Measurements from ENCODE around the gene SYNPO2. TPM values are rescaled to one million over a fixed set of nuclear protein-coding genes. Genes with fewer than 3 reads are reported as not detected.

The SYNPO2 gene
- polyA plus RNA-seq, 1 donor (not counting 4 experiments of a cell fraction or from before 2014, with no cell fraction given) = 0.34 TPM

DNA sequence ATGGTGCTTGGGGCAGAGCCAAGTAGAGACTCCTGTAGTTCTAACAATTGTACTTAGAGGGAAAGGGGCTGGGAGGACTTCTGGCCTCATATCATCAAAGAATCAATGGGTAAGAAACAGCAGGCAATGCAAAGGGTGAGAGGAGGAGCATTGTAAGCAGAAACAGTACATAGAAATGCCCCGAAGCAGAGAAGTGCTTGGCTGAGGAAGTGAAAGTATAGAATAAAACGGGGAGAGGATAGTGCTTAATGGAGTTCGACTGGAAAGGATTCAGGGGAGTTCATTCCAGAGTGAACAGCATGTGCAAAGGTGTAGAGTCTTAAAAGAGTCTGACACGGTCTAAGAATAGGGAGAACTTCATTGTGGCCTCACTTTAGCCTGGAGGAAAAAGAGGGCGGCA, 103.0 kb downstream of the SYNPO2 start:
- Histone ChIP-seq H3K9me1 (ENCODE audit: control insufficient read depth, extremely low read depth, insufficient read depth, low read length) (no peaks in the 10 kb centered on the region), H3K27me3 (ENCODE audit: control insufficient read depth, extremely low read depth, insufficient read depth, low read length) (no peaks in the 10 kb centered on the region), H3K4me3 (ENCODE audit: control insufficient read depth in 2 of 3, extremely low read depth in 1 of 3, insufficient read depth in 2 of 3, low read depth in 1 of 3, low read length in 3 of 3) (peak overlapping the region in 2 of 3 experiments; percentile 34 to 48), H3K36me3 (ENCODE audit: control insufficient read depth in 2 of 2, extremely low read depth in 1 of 2, insufficient read depth in 2 of 2, low read length in 2 of 2) (no peaks in the 10 kb centered on the region), H3K9me3 (ENCODE audit: control insufficient read depth, low read depth, low read length) (no peaks in the 10 kb centered on the region), H4K20me1 (ENCODE audit: control insufficient read depth, extremely low read depth, insufficient read depth, low read length) (no peaks in the 10 kb centered on the region), H2AFZ (ENCODE audit: control insufficient read depth, low read length) (peak overlapping the region; percentile 96), H3K79me2 (ENCODE audit: control insufficient read depth, insufficient read depth, low read length) (no peaks in the 10 kb centered on the region), H3K4me2 (ENCODE audit: control insufficient read depth, extremely low read depth, insufficient read depth, low read depth, low read length) (peak overlapping the region; percentile 75), H3K27ac (ENCODE audit: control insufficient read depth, insufficient read depth, low read length) (peak overlapping the region; percentile 36), H3K9ac (ENCODE audit: control insufficient read depth, extremely low read depth, insufficient read depth, low read length) (peak overlapping the region; percentile 49), H3K4me1 (ENCODE audit: control insufficient read depth, extremely low read depth, insufficient read depth, low read length) (peaks cover 21% of the 10 kb centered on the region)
- TF ChIP-seq, protein P1, sequence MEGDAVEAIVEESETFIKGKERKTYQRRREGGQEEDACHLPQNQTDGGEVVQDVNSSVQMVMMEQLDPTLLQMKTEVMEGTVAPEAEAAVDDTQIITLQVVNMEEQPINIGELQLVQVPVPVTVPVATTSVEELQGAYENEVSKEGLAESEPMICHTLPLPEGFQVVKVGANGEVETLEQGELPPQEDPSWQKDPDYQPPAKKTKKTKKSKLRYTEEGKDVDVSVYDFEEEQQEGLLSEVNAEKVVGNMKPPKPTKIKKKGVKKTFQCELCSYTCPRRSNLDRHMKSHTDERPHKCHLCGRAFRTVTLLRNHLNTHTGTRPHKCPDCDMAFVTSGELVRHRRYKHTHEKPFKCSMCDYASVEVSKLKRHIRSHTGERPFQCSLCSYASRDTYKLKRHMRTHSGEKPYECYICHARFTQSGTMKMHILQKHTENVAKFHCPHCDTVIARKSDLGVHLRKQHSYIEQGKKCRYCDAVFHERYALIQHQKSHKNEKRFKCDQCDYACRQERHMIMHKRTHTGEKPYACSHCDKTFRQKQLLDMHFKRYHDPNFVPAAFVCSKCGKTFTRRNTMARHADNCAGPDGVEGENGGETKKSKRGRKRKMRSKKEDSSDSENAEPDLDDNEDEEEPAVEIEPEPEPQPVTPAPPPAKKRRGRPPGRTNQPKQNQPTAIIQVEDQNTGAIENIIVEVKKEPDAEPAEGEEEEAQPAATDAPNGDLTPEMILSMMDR (optimal IDR thresholded peaks at IDR 0.05 in 1 of 3, IDR thresholded peaks at IDR 0.05 in 1 of 3, conservative IDR thresholded peaks at IDR 0.05 in 1 of 3; ENCODE audit: extremely low read depth in 1 of 3, insufficient read depth in 2 of 3, low read length in 3 of 3) = no peak
- TF ChIP-seq EZH2 (IDR thresholded peaks at IDR 0.05; ENCODE audit: low read length) = no peak
- dilution Hi-C loops (cut with MboI; ENCODE audit: extremely low pct_ligation_motif_present, low sequenced_read_pairs) = loop anchor here (25.0 kb wide), 1 partner anchor 246 kb away; no protein-coding TSS in a partner anchor
- FAIRE-seq = peak; percentile 65
- DNase-seq (ENCODE audit: low read depth, low spot score) = no peak

DNA sequence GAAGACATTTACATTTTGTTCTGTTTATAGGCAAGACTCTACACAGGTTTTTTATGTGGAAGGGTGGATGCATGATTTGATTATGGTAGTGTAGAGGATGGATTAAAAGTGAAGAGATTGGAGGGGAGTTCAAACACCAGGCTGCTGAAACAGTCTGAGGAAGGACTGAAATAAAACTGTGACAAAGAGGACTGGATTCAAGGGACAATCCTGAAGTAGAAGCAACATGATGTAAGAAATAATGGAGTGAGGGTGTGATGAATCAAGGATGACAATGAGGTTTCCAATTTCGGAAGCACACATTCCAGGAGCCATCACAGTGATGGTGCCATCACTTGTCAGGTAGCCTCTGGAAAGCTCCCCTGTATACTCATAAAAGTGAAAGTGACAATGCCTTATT, 103.5 kb downstream of the SYNPO2 start:
- no peaks in the 10 kb centered on the region for H3K79me2 ChIP-seq (ENCODE audit: control insufficient read depth, insufficient read depth, low read length)
- H3K4me2 ChIP-seq (ENCODE audit: control insufficient read depth, extremely low read depth, insufficient read depth, low read depth, low read length) = peak overlapping the region; percentile 75
- no peaks in the 10 kb centered on the region for H3K27me3 ChIP-seq (ENCODE audit: control insufficient read depth, extremely low read depth, insufficient read depth, low read length)
- H3K27ac ChIP-seq (ENCODE audit: control insufficient read depth, insufficient read depth, low read length) = no peak overlapping the region
- DNase-seq (ENCODE audit: low read depth, low spot score) (no peak), FAIRE-seq (no peak)
- H3K4me3 ChIP-seq (ENCODE audit: control insufficient read depth in 2 of 3, extremely low read depth in 1 of 3, insufficient read depth in 2 of 3, low read depth in 1 of 3, low read length in 3 of 3) = no peak overlapping the region
- no peaks in the 10 kb centered on the region for H4K20me1 ChIP-seq (ENCODE audit: control insufficient read depth, extremely low read depth, insufficient read depth, low read length)
- no peaks in the 10 kb centered on the region for H3K9me3 ChIP-seq (ENCODE audit: control insufficient read depth, low read depth, low read length)
- dilution Hi-C loops (cut with MboI; ENCODE audit: extremely low pct_ligation_motif_present, low sequenced_read_pairs) = loop anchor here (25.0 kb wide), 1 partner anchor 245 kb away; no protein-coding TSS in a partner anchor
- no peak for TF ChIP-seq EZH2 (IDR thresholded peaks at IDR 0.05; ENCODE audit: low read length)
- TF ChIP-seq, protein P1 (optimal IDR thresholded peaks at IDR 0.05 in 1 of 3, IDR thresholded peaks at IDR 0.05 in 1 of 3, conservative IDR thresholded peaks at IDR 0.05 in 1 of 3; ENCODE audit: extremely low read depth in 1 of 3, insufficient read depth in 2 of 3, low read length in 3 of 3) = no peak
- H3K4me1 ChIP-seq (ENCODE audit: control insufficient read depth, extremely low read depth, insufficient read depth, low read length) = peaks cover 21% of the 10 kb centered on the region
- H3K9me1 ChIP-seq (ENCODE audit: control insufficient read depth, extremely low read depth, insufficient read depth, low read length) = no peaks in the 10 kb centered on the region
- no peaks in the 10 kb centered on the region for H3K36me3 ChIP-seq (ENCODE audit: control insufficient read depth in 2 of 2, extremely low read depth in 1 of 2, insufficient read depth in 2 of 2, low read length in 2 of 2)
- H3K9ac ChIP-seq (ENCODE audit: control insufficient read depth, extremely low read depth, insufficient read depth, low read length) = peak overlapping the region; percentile 49
- peak overlapping the region; percentile 96 for H2AFZ ChIP-seq (ENCODE audit: control insufficient read depth, low read length)
